GM19240 (cell line): Measurements from ENCODE around the gene VPS11.
A peak's percentile ranks its signal among the peaks of the same experiment; 100 is the strongest.
"Not testable (repeated sequence)": the region's sequence is repeated elsewhere in the genome, so short reads cannot be mapped to it uniquely, and the experiment has no call there.

Experiments used
- DNase-seq: peaks from one replicate; pipeline ENCODE4 v3.0.0; 2011; ENCODE audit warnings: low spot score; ENCODE audit not compliant: insufficient read length

VPS11 gene

DNA sequence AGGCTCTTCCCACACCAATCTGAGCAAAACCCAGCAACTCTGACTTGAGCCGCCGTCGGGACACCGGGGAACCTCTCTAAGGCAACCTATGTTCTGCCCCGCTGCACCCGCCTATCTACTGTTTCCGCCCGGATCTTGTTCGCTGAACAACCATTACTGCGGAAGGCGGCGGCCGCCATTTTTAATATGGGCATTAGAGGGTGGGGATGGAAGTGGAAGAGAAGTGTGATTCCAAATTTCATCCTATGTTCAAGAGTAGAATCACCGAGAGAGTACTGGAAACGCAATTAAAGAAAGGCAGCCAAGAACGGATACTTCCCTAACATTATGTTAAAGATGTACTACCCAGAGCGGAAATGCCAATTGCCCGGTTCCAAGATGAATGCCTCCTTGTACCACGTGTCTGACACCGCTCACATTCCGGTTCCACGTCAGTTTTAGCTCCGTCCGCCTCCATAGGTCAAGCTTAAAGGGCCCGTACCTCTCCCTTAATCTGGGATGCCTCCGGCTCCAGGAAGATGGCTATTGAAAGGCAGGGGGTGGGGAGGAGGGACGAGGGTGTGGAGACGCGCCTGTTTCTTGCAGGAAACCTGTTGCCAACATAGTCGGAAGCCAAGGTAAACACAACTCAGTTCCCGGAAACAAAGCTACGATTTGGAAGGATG, 34.3 kb downstream of the VPS11 start, which contains the start of gene DPAGT1:
Gene DPAGT1, minus strand, starts transcription at position 95 of the 665 bp plus-strand sequence. CDS start 198 bp downstream, outside the sequence.
- DNase-seq: no peak

DNA sequence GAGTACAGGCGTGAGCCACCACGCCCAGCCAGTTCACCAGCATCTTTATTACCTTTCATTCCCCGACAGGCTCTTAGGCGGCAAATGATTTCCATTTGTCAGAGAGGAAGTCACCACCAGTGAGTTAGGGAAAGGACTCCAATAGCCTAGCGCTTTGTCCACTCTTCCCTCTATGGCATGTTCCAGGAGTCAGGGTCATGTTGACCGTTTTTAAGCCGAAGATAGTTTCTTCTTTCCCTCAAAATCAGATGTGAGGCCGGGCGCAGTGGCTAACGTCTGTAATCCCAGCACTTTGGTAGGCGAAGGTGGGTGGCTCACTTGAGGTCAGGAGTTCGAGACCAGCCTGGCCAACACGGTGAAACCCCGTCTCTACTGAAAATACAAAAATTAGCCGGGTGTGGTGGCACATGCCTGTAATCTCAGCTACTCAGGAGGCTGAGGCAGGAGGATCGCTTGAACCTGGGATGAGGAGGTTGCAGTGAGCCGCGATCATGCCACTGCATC, 35.6 kb downstream of the VPS11 start:
- DNase-seq: not testable (repeated sequence)

- DNase-seq: no peak
These were observed 36.2 kb downstream of the VPS11 start for GRCh38 chr11:119103793-119104192.

GRCh38 chr11:119106564-119107537, 39.2 kb downstream of the VPS11 start, which contains the start of gene C2CD2L:
Gene C2CD2L, plus strand, starts transcription at chr11:119107344. Its CDS starts 398 bp downstream, at chr11:119107742.
- peak; percentile 77 for DNase-seq

DNA sequence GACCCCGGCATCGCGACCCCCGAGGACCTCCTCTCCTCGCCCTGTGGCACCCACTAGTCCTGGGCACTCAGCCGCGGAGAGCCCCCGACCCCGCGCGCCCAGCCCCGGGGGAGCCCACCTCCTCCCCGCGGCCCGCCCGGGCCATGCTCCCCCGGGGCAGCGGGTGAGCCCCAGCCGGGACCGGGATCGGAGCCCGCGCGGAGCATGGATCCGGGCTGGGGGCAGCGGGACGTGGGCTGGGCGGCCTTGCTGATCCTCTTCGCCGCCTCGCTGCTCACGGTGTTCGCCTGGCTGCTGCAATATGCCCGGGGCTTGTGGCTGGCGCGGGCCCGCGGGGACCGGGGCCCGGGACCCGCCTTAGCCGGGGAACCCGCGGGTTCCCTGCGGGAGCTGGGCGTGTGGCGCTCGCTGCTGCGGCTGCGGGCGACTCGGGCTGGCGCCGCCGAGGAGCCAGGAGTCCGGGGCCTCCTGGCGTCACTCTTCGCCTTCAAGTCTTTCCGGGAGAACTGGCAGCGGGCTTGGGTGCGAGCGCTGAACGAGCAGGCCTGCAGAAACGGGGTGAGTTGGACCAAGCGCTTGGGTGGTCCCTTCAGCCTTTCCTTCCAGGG, 40.0 kb downstream of the VPS11 start:
- DNase-seq: no peak

GRCh38 chr11:119108146-119108856, 40.7 kb downstream of the VPS11 start:
- no peak for DNase-seq

GRCh38 chr11:119108857-119109221, 41.2 kb downstream of the VPS11 start:
- no peak for DNase-seq

DNA sequence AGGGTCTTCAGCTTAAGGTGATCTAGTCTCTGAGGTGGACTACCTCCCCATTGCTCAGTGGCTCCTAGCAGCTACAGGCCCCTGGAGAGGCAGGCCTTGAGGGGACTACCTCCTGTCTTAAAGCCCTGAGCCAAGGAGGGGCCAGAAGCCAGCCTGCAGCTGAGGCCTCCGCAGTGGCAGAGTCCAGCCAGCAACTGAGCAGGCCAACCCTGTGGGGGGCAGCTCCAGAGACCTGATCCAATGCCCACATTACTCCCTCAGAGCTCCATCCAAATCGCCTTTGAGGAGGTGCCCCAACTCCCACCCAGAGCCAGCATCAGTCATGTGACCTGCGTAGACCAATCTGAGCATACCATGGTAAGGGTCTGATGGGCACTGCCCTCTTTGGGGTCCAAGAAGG, 42.2 kb downstream of the VPS11 start:
- no peak for DNase-seq

DNA sequence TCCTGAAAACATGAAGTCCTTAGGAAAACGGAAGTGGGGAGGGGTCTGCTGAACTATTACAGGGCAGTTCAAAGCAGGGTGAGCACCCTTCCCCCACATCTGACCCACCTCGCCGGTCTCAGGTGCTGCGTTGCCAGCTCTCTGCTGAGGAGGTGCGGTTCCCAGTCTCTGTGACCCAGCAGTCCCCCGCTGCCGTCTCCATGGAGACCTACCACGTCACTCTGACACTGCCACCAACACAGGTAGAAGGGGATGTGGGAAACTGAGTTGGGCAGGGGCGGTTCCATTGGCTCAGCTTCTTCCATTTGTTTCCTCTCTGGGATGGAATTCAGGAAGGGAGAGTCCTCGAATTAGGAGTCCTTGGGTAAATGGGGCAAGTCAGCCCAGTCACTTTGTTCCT, 42.8 kb downstream of the VPS11 start:
- DNase-seq: no peak

- no peak for DNase-seq
These were observed 43.8 kb downstream of the VPS11 start for GRCh38 chr11:119111361-119111925.

DNA sequence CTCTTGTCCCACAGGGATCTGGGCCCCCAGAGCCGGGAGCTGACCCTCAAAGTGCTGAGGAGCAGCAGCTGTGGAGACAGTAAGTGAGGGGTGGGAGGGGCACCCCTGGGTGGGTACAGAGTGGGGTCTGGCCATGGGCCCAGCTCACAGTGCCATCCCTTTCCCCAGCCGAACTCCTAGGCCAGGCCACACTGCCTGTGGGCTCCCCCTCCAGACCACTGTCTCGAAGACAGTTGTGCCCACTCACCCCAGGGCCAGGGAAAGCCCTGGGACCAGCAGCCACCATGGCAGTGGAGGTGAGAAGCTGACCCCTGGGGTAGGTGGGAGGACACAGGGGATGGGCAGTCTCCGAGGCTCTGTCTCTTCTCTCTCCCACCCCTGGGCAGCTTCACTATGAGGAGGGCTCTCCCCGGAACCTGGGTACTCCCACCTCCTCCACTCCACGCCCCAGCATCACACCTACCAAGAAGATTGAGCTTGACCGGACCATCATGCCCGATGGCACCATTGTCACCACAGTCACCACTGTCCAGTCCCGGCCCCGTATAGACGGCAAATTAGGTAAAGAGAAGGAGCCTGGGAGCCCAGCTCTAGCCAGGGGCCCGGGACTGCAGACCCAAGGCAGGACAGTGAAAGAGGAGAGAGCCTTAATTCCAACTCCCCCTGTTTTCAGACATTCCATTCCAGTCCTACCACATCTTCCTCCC, 44.8 kb downstream of the VPS11 start:
- DNase-seq: no peak

GRCh38 chr11:119113716-119114115, 46.1 kb downstream of the VPS11 start:
- no peak for DNase-seq

- DNase-seq: no peak
These were observed 46.7 kb downstream of the VPS11 start for GRCh38 chr11:119114351-119114750.

DNA sequence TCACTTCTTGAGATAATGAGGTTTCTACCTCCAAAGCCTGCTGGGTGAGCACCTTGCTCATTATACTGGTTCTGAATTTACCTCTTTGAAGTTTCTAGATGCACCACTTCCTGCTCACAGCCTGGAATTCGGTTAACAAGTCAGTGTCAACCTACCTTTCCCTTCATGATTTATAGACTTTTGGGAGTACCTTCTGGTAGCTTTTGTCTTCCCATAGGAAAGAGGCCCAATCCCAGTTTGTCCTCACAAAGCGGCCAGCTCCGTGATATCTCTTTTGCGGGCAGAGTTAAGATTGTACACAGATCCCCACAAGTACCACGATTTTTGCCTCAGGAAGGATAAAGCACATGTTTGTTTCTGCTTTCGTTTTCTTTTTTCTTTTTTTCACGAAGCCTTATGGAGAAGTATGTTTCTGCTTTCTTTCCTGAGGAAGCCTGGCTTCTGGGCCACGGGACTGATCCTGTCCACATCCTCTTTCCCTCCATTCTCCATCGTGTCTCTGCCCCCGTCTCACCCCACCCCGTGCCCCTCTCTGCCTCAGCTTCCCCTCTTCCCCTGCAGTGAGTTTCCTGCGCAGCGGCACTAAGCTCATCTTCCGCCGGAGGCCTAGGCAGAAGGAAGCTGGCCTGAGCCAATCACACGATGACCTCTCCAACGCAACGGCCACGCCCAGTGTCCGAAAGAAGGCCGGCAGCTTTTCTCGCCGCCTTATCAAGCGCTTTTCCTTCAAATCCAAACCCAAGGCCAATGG, 48.0 kb downstream of the VPS11 start:
- DNase-seq: no peak

- DNase-seq: no peak
These were observed 48.6 kb downstream of the VPS11 start for GRCh38 chr11:119116235-119116594.

DNA sequence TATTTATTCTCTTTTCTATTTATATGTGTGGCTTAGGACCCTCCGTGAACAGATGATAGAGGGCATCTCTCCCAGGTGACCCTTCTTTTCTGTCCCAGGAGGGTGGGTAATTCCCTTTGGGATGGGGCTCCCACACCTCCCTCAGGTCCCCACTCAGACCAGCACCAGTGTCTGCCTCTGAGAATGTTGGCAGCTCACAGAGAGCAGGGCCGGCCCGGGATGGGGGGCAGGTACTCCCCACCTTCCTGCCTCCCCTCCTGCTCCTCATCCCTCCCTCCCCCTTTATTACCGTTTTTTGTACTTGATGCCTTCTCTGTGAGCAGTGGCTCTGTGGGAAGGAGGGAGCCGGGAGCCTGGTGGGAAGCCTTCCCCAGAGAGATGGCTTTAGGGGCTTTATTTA, 49.0 kb downstream of the VPS11 start:
- no peak for DNase-seq

DNA sequence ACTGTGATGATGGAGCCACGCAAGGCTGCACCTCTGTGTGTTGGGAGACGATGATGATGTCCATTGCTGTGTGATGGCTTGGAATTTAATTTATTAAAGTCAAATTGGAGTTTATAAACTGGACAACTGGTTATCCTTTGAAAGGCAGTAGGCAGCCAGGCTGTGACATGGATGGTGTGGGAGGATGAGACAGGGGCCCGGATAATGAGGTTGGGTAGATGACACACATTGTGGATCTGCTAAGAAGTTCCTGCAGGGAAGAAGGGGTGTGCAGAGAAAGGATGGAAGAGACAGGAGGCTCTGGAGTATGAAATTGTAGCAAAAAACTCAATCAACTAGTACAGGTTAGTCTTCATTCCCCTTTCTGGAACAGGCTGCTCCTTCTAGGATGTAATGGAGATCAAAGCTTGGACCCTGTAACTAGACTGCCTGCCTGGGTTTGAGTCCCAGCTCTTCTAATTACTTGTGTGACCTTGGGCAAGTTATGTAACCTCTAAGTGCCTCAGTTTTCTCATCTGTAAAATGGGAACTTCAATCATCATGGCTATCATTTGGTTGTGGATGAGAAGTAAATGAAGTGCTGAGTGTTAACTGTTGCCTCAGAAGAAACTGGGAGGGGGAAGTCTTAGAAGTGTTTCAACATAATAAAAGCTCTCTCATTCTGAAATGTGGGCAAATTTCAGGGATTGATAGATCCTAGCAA, 49.5 kb downstream of the VPS11 start:
- DNase-seq: no peak

GRCh38 chr11:119118227-119118626, 50.6 kb downstream of the VPS11 start:
- no peak for DNase-seq

- DNase-seq: no peak
These were observed 51.3 kb downstream of the VPS11 start for GRCh38 chr11:119118946-119119345.
